Caki2 (cell line): ENCODE results near the gene PAPPA2. TPM values are rescaled to one million over a fixed set of nuclear protein-coding genes. Genes with fewer than 3 reads are reported as not detected.
"Not testable (repeated sequence)": the region's sequence is repeated elsewhere in the genome, so short reads cannot be mapped to it uniquely, and the experiment has no call there.

ENCODE experiments used
- DNase-seq: peaks from one replicate; pipeline ENCODE4 v3.0.0-alpha.2; 2015; ENCODE audit warnings: low read depth
- in situ Hi-C: cut with HindIII; loops from 2 replicates; pipeline ENCODE4 v1.10.0; 2016; ENCODE audit warnings: low sequenced_read_pairs, low pct_unique_long_range_greater_than_20kb, mixed read lengths
- total RNA-seq: library from RNA; depleted of rRNA; stranded (reverse); fragments of >200 nt; shearing (Covaris generic); gene quantifications from 2 replicates; pipeline ENCODE4 v1.2.3, GENCODE V29; 2014; ENCODE audit warnings: low replicate concordance

PAPPA2 gene
- total RNA-seq, 1 experiment from 2014 or later: not detected

DNA sequence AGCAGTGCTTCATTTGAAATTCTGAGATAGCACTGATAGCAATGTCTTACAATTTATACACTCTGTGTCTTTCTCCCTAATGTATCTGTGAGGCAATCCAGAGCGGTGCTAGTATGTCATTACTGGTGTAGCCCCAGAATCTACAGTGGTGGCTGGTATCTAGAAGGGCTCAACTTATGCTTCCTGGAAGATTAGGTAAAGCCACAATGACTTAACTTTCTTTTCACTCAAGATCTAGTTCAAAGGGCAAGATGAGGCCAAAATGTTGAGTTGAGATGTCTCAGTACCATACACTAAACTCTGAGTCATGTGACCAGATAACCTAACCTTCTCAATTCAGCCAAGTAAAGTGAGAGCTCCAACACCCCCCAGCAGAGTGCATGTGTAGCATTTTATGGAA, 77.5 kb downstream of the PAPPA2 start:
- DNase-seq: no peak
- in situ Hi-C loops: no loop called here

DNA sequence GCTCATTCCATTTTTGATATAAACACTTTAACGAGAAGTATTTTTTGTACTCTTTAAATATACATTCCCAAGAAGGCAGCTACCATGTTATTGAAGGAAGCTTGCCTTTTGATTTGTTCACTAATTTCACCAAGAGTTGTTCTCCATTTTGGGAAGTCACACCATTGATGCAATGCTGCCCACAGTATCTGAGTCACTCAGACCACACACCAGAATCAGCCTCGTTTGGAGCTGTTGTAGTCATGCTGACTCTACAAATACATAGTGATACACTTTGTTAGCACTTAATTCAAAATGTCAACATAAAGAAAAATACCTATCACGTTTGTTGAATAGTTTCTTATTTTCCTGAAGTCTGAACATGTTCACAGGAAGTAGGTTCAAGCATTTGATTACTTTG, 78.7 kb downstream of the PAPPA2 start:
- in situ Hi-C loops: no loop called here
- DNase-seq: no peak

DNA sequence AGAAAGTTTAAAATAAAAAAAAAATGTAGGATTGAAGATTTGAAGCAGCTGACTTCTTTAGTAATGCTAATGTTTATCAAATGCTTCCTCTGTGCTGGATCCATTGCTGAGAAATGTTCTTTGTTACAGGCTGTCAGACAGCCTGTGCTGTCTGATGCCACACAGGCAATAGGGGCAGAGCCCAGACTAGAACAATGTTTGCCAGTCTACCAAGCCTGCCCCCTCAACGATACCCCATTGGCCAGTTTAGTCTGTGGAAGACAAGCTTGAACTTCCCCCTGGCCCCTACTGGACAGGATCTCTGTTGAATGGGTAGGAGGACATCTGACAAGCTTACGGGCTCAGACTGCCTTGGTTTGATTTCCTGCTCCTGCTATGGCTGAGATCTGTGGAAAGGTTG, 79.4 kb downstream of the PAPPA2 start:
- in situ Hi-C loops: no loop called here
- no peak for DNase-seq

DNA sequence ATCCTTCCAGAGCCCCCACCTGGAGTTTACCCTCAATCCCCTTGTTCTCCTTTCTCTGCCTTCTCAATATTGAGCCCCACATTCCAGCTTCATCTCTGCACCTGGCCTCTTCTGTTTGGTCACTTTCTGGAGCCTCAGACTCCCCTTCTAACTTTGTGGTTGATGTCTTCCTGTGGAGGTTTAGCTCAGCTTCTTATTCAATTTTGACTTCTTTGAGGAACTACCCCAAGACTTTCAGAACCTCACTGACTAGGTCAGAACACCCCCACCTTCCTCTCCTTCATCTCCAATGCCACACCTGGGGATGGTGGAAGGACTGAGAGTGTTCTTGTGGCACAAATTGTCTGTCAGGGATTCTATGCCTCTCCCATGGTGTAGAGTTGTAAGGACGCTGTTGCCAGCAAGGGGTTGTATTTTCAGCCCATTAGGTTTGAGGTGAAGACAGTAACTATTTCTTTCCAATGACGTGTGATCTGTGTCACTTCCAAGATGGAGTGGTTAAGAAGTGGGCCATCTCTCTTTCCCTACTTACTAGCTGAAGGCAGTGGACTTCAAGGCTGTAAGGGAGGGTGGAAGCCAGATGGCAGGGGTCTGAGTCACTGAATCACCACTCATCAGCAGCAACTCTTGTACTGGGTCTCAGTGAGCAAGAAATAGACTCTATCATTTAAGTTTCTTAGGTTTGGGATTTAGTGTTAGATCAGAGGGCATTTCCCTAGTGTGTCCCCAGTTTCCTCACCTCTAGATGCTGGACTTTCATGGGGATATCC, 80.6 kb downstream of the PAPPA2 start:
- in situ Hi-C loops: no loop called here
- no peak for DNase-seq

DNA sequence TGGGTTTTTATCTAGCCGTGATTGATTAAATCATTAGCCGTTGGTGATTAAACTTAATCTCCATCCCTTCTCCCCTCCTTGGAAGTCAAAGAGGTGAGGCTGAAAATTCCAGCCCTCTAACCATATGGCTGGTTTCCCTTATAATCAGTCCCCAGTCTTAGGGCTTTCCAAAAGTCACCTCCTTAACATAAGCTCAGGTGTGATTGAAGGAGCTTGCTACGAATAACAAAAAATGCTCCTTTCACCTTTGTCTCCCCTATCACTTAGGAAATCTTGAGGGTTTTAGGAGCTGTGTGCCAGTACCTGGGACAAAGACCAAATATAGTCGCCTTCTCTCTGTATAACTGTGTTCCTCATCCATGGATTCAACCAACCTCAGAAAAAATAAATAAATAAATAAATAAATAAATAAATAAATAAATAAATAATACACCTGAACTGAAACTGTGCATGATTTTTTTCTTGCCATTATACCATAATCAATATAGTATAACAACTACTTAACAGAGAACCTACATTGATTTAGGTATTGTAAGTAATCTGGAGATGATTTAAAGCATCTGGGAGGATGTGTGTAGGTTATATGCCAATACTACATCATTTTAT, 82.2 kb downstream of the PAPPA2 start:
- in situ Hi-C loops: no loop called here
- DNase-seq: no peak

DNA sequence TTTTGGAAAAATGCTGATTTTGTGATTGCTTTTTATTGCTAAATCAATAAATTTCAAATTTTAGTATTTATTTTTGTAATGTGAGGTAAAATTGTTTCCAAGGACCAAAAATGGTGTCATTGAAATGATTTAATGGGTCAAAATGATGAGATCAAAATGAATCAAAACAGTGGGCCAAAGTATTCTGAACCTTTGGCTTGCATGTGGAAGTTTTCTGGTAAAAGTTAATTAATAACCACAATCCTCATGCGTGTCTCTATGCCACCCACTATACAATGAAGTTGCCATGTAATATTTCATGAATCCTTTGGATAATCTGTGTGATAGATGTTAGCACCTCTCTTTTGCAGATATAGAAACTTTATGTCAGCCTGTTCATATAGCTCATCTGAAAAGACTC, 83.8 kb downstream of the PAPPA2 start:
- in situ Hi-C loops: no loop called here
- DNase-seq: no peak

DNA sequence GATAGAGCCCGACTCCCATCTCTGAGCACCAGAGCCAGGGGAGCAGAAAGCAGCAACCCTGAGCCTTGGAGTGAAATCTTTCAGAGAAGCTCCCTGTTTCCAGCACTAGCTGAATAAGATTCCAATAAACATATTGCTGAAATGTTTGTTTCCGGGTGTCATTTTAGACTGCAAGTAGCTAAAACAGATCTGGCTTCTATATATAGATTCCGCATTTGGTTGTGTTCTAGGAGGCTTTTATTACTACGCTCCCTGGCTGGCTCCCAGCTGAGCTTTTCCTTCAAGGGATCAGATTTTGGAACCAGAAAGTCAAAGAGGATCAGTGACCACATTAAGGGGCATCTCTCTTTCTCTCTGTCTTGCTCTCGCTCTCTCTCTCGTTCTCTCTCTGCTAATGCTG, 88.2 kb downstream of the PAPPA2 start:
- DNase-seq: no peak
- in situ Hi-C loops: no loop called here

DNA sequence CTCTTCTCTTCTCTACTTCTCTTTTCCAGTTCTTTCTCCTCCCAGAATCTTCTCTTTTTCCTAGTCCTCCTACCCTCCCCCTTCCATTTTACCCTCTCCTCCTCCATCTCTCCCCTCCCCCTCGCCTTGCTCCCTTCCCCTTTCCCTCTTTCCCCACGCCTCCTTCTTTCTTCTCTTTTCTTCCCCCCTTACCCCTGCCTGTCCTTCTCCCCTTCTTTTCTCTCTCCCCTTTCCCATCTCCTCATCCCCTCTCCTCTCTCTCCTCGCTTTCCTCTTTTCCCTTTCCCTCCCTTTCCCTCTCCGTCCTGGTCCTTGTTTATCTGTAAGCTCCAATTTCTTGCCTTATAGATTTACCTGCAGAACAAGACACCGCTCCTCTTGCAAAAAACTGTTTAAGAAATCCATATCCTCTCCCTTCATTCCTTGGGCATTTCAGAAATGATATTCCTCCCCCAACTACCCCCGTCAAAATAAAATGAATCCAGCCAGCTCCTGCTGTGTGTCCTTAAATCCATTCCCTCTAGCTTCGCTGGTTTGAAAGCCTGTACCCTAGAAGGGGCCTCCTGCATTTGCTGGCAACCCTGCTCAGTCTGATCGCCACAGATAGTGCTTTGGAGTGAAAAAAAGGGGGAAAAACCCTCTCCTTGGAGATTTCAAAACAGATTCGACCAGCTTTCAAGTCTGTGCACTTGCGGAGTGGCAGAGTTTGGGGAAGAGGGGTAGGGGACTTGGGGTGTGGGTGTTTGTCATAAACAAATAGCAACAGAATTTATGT, 89.4 kb downstream of the PAPPA2 start:
- no peak for DNase-seq
- in situ Hi-C loops: no loop called here

DNA sequence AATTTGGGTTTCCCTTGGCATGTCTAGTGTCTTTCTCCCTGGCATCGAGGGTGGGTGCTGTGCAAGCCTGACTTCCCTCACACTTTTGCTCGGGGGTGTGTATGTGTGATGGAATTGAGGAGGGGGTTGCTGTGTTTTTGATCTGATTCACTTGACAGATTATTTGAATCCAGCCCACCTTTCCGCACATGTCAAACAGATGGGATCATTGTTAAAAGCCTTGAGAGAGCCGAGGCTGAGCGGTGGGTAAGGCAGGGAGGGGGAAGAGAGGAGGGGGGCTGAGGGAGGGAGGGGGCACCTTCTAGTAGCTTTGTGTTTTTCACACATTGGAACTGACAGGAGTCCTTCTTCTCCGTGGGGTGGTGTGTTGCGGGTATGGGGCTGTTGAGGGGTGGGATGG, 90.0 kb downstream of the PAPPA2 start:
- in situ Hi-C loops: no loop called here
- no peak for DNase-seq

DNA sequence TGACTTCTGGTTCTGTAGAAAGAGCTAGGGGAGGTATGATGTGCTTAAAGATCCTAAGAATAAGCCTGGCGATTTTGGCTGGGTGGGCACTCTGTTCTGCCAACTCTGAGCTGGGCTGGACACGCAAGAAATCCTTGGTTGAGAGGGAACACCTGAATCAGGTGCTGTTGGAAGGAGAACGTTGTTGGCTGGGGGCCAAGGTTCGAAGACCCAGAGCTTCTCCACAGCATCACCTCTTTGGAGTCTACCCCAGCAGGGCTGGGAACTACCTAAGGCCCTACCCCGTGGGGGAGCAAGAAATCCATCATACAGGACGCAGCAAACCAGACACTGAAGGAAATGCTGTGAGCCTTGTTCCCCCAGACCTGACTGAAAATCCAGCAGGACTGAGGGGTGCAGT, 93.3 kb downstream of the PAPPA2 start:
- DNase-seq: no peak
- in situ Hi-C loops: no loop called here

DNA sequence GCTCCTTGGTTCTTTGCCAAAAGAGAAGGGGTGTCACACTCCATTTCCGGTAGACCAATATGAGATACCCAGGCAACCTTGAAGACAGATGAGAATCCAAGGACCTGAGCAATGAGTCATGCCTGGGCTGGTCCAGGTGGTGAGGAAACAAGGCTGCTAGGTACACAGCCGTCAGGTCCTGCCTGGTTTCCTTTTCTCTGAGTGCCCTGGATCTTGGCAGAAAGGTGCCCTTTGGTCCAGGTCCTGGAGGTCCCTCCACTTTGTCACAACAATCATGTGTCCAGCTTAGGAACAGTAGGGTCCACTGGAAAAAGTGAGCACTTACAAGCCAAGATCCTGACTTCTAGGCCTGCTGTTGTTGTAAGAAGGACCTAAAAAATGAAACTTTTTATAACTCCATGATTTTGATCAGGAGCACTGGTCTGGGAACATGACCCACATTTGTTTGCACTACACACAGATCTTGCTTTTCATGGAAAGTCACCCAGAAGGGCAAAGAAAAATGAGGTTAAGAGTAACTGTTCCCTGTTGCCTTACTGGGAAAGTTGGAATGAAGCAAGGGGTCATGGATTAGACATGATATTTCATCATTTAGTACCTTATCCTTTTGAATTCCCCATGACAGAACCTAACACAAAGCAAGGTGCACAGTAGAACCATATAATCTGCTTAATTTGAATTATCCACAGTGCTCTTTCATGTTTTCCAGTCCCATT, 94.7 kb downstream of the PAPPA2 start:
- no peak for DNase-seq
- in situ Hi-C loops: no loop called here

DNA sequence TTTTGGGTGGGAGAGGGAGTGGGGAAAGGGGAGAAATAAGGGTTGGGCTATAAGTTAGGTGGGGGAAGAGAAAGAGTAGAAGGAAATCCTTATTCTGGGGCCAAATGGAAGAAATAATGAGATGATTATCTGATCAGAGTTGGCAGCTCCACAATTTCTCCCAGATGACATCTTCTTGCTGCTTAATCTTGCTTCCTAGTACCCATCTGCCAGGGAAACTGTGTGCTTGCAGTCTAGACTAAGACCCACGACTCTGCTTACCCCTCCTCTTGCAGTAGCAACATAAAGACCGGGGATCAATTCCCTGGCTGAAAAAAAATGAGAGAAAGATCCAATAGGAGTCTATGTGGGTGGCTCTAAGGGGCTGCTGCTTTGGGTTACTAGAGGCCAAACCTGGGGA, 95.6 kb downstream of the PAPPA2 start:
- DNase-seq: no peak
- in situ Hi-C loops: no loop called here

DNA sequence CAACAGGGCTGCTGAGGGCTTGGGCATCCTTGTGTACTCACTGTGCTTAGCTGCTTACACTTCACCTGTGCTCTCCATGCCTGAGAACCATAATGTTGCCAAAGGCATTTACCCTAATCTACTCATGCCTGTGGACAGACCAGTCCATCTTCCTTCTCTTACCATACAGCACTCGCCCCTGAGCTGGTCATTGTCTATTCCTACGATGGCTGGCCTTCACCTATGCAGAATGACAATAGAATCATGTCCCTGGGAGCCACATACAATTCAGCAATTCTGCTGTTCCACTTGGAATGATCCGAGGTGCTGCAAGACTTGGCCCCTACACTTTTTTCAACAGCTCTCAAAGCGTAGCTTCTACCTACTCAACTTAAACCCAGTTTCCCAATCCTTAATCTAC, 96.5 kb downstream of the PAPPA2 start:
- no peak for DNase-seq
- in situ Hi-C loops: no loop called here

DNA sequence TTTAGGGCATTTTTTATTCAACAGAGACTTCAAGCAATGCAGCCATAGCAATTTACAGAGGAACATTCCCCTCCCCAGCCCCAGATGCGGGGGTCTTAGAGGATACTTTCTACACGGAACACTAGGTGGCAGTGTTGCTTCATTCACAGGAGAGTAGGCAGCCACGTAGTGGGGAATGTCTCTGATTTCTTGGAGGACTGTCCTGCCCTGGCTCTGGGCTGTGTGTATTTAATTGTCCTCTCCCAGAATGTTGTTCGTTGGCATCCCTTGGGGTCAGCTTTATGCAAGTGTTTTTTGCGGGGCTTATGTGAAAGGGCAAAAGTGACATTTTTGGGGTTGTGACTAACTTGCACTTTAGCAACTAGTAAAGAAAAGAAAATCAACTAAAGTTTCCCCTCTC, 96.9 kb downstream of the PAPPA2 start:
- in situ Hi-C loops: no loop called here
- peak; percentile 42 for DNase-seq

DNA sequence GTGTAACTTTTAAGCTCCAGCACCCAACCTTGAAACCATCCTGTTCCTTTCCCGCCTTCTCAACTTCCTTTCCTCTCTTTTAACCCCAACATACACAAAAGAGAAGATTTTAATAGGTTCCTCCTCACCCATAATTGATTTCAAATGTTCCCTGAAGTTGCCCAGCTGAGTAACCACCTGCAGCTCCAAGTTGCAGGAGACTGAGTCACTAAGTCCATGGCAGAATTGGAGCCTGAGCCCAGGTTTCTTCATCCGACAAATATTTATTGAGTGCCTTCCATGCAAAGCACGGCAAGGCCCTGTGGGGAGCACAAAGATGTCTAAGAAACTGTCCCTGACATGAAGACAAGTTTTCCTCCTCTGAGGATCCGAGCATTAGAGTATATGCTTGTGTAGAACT, 97.7 kb downstream of the PAPPA2 start:
- in situ Hi-C loops: no loop called here
- no peak for DNase-seq

DNA sequence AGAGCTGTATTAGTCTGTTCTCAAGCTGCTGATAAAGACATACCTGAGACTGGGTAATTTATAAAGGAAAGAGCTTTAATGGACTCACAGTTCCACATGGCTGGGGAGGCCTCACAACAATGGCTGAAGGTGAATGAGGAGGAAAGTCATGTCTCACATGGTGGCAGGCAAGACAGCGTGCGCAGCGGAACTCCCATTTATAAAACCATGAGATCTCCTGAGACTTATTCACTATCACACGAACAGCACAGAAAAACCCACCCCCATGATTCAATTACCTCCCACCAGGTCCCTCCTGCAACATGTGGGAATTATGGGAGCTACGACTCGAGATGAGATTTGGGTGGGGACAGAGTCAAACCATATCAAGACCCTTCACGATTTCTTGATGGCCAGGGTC, 98.8 kb downstream of the PAPPA2 start:
- DNase-seq, in situ Hi-C loops: not testable (repeated sequence)

DNA sequence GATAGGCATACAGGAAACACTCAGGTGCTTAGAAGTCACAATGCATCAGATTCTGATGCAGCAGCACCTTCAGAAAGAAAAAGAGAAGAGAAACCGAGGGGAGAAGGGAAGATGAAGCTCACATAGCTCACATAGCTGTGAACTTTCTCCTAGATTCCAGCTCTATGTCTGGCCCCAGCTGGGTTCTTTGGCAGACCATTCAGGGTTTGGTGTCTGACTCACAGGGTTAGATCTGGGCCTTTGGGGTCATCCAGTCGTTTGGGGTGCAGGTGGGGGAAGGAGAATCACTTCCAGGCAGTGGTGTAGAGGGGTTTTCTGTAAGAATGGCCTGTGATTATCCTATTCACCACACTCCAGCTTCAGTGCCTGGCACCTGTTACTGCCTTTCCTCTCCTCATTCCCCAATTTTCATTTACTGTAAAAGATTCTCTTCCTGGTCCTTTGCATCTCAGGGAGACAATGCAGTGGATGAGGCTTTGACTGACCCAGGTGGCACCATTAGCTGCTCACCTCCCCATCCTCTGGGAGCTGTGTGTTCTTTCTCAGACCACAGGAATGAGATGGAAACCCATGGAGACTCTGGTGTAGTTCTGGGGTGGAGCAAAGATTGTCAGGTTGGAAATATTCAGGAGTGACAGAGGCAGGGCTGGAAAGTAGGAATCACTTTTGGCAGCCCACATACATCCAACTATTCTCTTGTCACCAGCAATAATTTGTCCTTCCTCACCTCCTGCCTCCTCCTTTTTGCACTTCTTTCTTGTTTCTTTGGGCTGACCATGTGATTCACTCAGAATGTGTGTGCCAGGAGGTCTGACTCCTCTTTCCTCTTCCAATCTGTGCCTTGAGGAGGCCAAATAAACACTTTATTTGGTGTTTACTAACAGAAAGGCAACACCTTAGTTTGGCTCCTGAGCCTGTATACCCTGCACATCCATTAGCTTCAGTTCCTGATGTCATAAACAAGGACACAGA, 103.3 kb downstream of the PAPPA2 start:
- DNase-seq: no peak
- in situ Hi-C loops: no loop called here
